Fibroblast of lung (primary cell): ENCODE data around the gene PRPF31. TPM values are rescaled to one million over a fixed set of nuclear protein-coding genes. Genes with fewer than 3 reads are reported as not detected.

Source experiments
- DNase-seq, 2 donors: peaks; one replicate each; pipeline versions ENCODE4 v3.0.0 to v3.0.0-alpha.2; 2010; ENCODE audit warnings: low read depth in 2 of 2
- H2AFZ ChIP-seq: 2 replicates; pipeline ENCODE4 v1.5.1; 2012; ENCODE audit warnings: low read length, control low read depth, inconsistent platforms
- H3K27ac ChIP-seq: 2 replicates; pipeline ENCODE4 v1.5.1; 2011; ENCODE audit warnings: low read length, control low read depth; ENCODE audit not compliant: insufficient read depth
- H3K27me3 ChIP-seq: 2 replicates; pipeline ENCODE4 v1.5.1; 2011; ENCODE audit warnings: mild to moderate bottlenecking, low read length; ENCODE audit not compliant: control insufficient read depth, insufficient read depth
- H3K36me3 ChIP-seq: 2 replicates; pipeline ENCODE4 v1.5.1; 2011; ENCODE audit warnings: low read length; ENCODE audit not compliant: control insufficient read depth, insufficient read depth
- H3K4me1 ChIP-seq: 2 replicates; pipeline ENCODE4 v1.5.1; 2011; ENCODE audit warnings: low read length; ENCODE audit not compliant: control insufficient read depth, insufficient read depth; ENCODE audit errors: extremely low read depth
- H3K4me2 ChIP-seq: 2 replicates; pipeline ENCODE4 v1.5.1; 2011; ENCODE audit warnings: low read length, control low read depth; ENCODE audit not compliant: insufficient read depth; ENCODE audit errors: extremely low read depth
- H3K4me3 ChIP-seq, 4 experiments: fragments of 200-600 bp in 1 of 4; sonication (generic) in 1 of 4; replicated peaks in 1 of 4; 2 replicates each; pipeline ENCODE4 v1.5.1; 2011 to 2016; ENCODE audit warnings: low read length in 4 of 4, low read depth in 3 of 4, mild to moderate bottlenecking in 3 of 4, control low read depth in 2 of 4, inconsistent platforms in 1 of 4, mixed read lengths in 1 of 4; ENCODE audit not compliant: insufficient read depth in 1 of 4; ENCODE audit errors: control extremely low read depth in 1 of 4
- H3K79me2 ChIP-seq: 2 replicates; pipeline ENCODE4 v1.5.1; 2012; ENCODE audit warnings: mild to moderate bottlenecking, low read length, inconsistent platforms; ENCODE audit not compliant: control insufficient read depth, insufficient read depth
- H3K9ac ChIP-seq: 2 replicates; pipeline ENCODE4 v1.5.1; 2011; ENCODE audit warnings: mild to moderate bottlenecking, low read length, control low read depth; ENCODE audit not compliant: insufficient read depth
- H3K9me3 ChIP-seq: 2 replicates; pipeline ENCODE4 v1.5.1; 2012; ENCODE audit warnings: low read depth, low read length; ENCODE audit not compliant: control insufficient read depth, insufficient read depth
- H4K20me1 ChIP-seq: 2 replicates; pipeline ENCODE4 v1.5.1; 2011; ENCODE audit warnings: low read length; ENCODE audit not compliant: control insufficient read depth, insufficient read depth; ENCODE audit errors: extremely low read depth
- CTCF ChIP-seq, 2 donors: IDR thresholded peaks in 1 of 2; conservative IDR thresholded peaks in 1 of 2; 1 replicate in 1 of 2; 2 replicates in 1 of 2; pipeline ENCODE4 v1.5.1; 2011 to 2012; ENCODE audit warnings: low read length in 2 of 2, control low read depth in 1 of 2, inconsistent platforms in 1 of 2, low read depth in 1 of 2, mild to moderate bottlenecking in 1 of 2
- EZH2 ChIP-seq: IDR thresholded peaks from 2 replicates; pipeline ENCODE4 v1.5.1; 2012; ENCODE audit warnings: low read length, control low read depth, mild to moderate bottlenecking; ENCODE audit errors: missing control alignments
- polyA plus RNA-seq, 2 donors: library from polyadenylated mRNA; depleted of rRNA in 1 of 2; stranded (reverse) in 1 of 2; unstranded in 1 of 2; fragments of >200 nt; gene quantifications; 2 replicates each; pipeline ENCODE4 v1.2.1, GENCODE V29; 2011 to 2012; ENCODE audit warnings: missing spikeins in 1 of 2
- total RNA-seq: library from RNA; depleted of rRNA; stranded (reverse); fragments of >200 nt; gene quantifications from 2 replicates; pipeline ENCODE4 v1.2.1, GENCODE V29; 2014

Gene PRPF31
- total and polyA plus RNA-seq, 2 donors (not counting 1 experiment from before 2014, with no cell fraction given) = 45.2 to 48.7 TPM

DNA sequence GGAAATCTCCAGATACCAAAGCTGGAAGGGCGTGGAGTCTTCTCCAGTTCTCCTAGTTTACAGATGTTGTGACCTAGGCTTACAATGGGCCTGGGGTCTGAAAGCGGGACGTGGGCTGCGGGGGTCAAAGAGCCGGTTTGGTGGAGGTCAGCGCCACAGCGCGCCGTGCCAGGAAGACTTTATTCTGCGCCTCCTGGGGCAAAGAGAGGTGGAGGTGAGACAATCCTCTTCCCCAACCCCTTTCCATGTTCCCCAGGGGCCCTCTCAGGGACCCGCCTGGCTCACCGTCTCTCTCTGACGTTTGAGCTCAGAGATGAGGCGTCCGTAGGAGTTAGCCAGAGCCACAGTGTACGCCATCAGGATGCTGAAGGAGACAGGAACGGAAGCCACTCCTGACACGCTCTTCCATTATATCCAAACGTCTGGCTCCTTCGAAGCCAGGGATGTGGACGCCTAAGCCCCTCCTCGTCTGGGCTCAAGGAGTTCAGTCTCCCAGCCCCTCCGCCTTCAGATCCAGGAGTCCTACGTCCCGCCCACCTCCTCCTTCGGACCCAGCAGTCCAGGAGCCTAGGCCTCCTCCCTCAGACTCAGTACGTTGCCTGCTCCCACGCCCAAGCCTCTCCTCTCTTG lies 44.7 kb downstream of the PRPF31 start:
- DNase-seq = peak in 1 of 2 donors; percentile 45
- H3K36me3 ChIP-seq = peaks cover 10% of the 10 kb centered on the region
- H3K9ac ChIP-seq = peak overlapping the region; percentile 62
- TF ChIP-seq CTCF (conservative IDR thresholded peaks at IDR 0.05 in 1 of 2, IDR thresholded peaks at IDR 0.05 in 1 of 2; ENCODE audit: low read depth in 1 of 2, low read length in 2 of 2) = no peak
- TF ChIP-seq EZH2 = no peak
- H2AFZ ChIP-seq = peak overlapping the region; percentile 73
- H3K4me1 ChIP-seq = peaks cover 13% of the 10 kb centered on the region
- no peaks in the 10 kb centered on the region for H3K9me3 ChIP-seq
- H3K4me3 ChIP-seq = peak overlapping the region; percentile 57 to 77 (median 66)
- H3K27ac ChIP-seq = peak overlapping the region; percentile 91
- peaks cover 8% of the 10 kb centered on the region for H3K79me2 ChIP-seq
- H3K27me3 ChIP-seq = no peaks in the 10 kb centered on the region
- H4K20me1 ChIP-seq = no peaks in the 10 kb centered on the region
- peak overlapping the region; percentile 97 for H3K4me2 ChIP-seq

DNA sequence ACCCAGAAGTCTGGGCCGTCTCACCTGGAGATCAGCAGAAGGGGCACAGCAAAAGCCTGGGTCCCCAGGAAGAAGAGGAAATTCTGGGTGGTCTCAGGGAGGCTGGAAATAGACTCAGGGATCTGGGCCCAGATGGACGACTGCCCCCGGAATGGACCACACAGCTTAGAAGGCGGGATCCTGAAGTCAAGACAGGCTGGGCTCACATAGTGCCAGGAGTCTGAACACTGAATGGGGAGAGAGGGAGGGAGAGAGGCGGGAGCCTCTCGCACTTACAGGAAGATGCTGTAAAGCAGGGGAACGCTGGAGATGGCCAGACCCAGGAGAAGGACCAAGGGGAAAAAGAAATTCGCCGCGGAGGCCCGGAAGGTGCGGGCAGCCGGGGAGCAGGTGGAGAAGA lies 45.3 kb downstream of the PRPF31 start:
- H3K4me1 ChIP-seq = peaks cover 13% of the 10 kb centered on the region
- H3K27me3 ChIP-seq = no peaks in the 10 kb centered on the region
- H4K20me1 ChIP-seq = no peaks in the 10 kb centered on the region
- H3K36me3 ChIP-seq = peaks cover 8% of the 10 kb centered on the region
- H3K4me2 ChIP-seq = peak overlapping the region; percentile 97
- H3K9ac ChIP-seq = peak overlapping the region; percentile 62
- no peak for TF ChIP-seq EZH2
- no peak for TF ChIP-seq CTCF (conservative IDR thresholded peaks at IDR 0.05 in 1 of 2, IDR thresholded peaks at IDR 0.05 in 1 of 2; ENCODE audit: low read depth in 1 of 2, low read length in 2 of 2)
- peak overlapping the region; percentile 57 to 77 (median 66) for H3K4me3 ChIP-seq
- H3K79me2 ChIP-seq = peaks cover 8% of the 10 kb centered on the region
- peak overlapping the region; percentile 91 for H3K27ac ChIP-seq
- no peaks in the 10 kb centered on the region for H3K9me3 ChIP-seq
- H2AFZ ChIP-seq = no peak overlapping the region
- DNase-seq = no peak

DNA sequence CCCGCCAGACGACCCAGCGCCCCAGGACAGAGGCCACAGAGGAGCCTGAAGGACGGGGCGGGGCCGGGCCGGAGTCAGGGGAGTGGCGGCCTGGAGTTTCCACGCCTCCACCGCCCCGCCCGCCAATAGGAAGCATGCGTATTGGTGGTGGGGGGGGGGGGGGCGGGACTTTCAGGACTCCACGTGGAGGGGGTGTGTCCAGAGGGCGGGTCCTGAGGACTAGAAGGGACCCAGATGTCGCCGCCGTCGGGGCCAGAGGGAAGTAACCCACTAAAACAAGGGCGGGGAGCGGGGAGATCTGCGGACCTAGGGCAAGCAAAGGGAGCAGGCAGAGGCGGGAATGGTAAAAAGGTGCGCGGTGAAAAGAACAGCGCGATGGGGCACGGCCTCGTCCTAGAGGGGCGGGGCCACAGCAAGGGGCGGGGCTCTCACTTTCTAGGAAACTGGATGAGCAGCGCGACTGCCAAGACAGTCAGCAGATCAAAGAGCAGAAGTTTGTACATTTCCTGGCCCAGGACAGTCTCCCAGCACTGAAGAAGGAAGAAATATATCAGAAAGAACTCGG lies 46.8 kb downstream of the PRPF31 start:
- Histone ChIP-seq H3K27me3 (no peaks in the 10 kb centered on the region), H3K9me3 (no peaks in the 10 kb centered on the region), H3K9ac (no peak overlapping the region), H3K4me3 (peak overlapping the region in 3 of 4 experiments; percentile 42 to 56 (median 49)), H2AFZ (peak overlapping the region; percentile 67), H3K4me2 (peak overlapping the region; percentile 37), H3K79me2 (peaks cover 8% of the 10 kb centered on the region), H4K20me1 (no peaks in the 10 kb centered on the region), H3K36me3 (peaks cover 1% of the 10 kb centered on the region), H3K4me1 (peaks cover 13% of the 10 kb centered on the region), H3K27ac (no peak overlapping the region)
- DNase-seq = peak; percentile 54 to 71
- TF ChIP-seq EZH2 = no peak
- TF ChIP-seq CTCF (conservative IDR thresholded peaks at IDR 0.05 in 1 of 2, IDR thresholded peaks at IDR 0.05 in 1 of 2; ENCODE audit: low read depth in 1 of 2, low read length in 2 of 2) = no peak
